Peyer's patch (tissue), 4 donors: ENCODE data around the gene PRSS8. TPM values are rescaled to one million over a fixed set of nuclear protein-coding genes. Genes with fewer than 3 reads are reported as not detected.

Source experiments
- DNase-seq, 3 donors: peaks; one replicate each; pipeline ENCODE4 v3.0.0-alpha.2; 2017 to 2019
- H3K27ac ChIP-seq, 4 donors: fragments of 200-600 bp; sonication (generic); one replicate each; pipeline ENCODE4 v1.5.1; 2016 to 2019
- H3K27me3 ChIP-seq, 2 donors: fragments of 200-600 bp; sonication (generic); one replicate each; pipeline ENCODE4 v1.5.1; 2019
- H3K36me3 ChIP-seq, 3 donors: fragments of 200-600 bp; sonication (generic); one replicate each; pipeline ENCODE4 v1.5.1; 2016 to 2019
- H3K4me1 ChIP-seq, 4 donors: fragments of 200-600 bp; sonication (generic); one replicate each; pipeline ENCODE4 v1.5.1; 2016 to 2019
- H3K4me3 ChIP-seq, 4 donors: fragments of 200-600 bp; sonication (generic); 1 replicate in 3 of 4; 2 replicates in 1 of 4; pipeline ENCODE4 v1.5.1; 2016 to 2019; ENCODE audit warnings: mild to moderate bottlenecking in 1 of 4
- H3K9me3 ChIP-seq, 4 donors: fragments of 200-600 bp; sonication (generic); one replicate each; pipeline ENCODE4 v1.5.1; 2016 to 2019; ENCODE audit warnings: mild to moderate bottlenecking in 1 of 4
- POLR2A ChIP-seq, 2 donors: fragments of 450-650 bp; IDR thresholded peaks; one replicate each; pipeline ENCODE4 v1.5.1; 2017; ENCODE audit warnings: antibody characterized with exemption in 2 of 2, mild to moderate bottlenecking in 2 of 2, moderate library complexity in 2 of 2
- total RNA-seq, 4 donors: library from RNA; depleted of rRNA; stranded (reverse); fragments of >200 nt; gene quantifications; one replicate each; pipeline ENCODE4 v1.1.0, GENCODE V29; 2016
- TF ChIP-seq, protein P1 (sequence below), 6 experiments: fragments of 450-650 bp in 4 of 6; fragments of 200-600 bp in 2 of 6; sonication (generic) in 1 of 6; IDR thresholded peaks; one replicate each; pipeline ENCODE4 v1.5.1; 2017 to 2019; ENCODE audit warnings: antibody characterized with exemption in 6 of 6, mild to moderate bottlenecking in 3 of 6, moderate library complexity in 1 of 6

Gene PRSS8
- total RNA-seq, 4 donors from 2014 or later, result 27.2 to 666 (median 549) TPM

- Histone ChIP-seq H3K4me1 (peaks cover 0 to 67% (median 15%) of the 10 kb centered on the region in 4 donors), H3K27ac (peak overlapping the region; percentile 31 to 96 (median 91)), H3K36me3 (peaks cover 0 to 54% (median 0%) of the 10 kb centered on the region in 3 donors), H3K9me3 (no peaks in the 10 kb centered on the region), H3K27me3 (no peaks in the 10 kb centered on the region), H3K4me3 (no peak overlapping the region)
- peak in 2 of 3 donors; percentile 82 to 87 for DNase-seq
- TF ChIP-seq, protein P1, sequence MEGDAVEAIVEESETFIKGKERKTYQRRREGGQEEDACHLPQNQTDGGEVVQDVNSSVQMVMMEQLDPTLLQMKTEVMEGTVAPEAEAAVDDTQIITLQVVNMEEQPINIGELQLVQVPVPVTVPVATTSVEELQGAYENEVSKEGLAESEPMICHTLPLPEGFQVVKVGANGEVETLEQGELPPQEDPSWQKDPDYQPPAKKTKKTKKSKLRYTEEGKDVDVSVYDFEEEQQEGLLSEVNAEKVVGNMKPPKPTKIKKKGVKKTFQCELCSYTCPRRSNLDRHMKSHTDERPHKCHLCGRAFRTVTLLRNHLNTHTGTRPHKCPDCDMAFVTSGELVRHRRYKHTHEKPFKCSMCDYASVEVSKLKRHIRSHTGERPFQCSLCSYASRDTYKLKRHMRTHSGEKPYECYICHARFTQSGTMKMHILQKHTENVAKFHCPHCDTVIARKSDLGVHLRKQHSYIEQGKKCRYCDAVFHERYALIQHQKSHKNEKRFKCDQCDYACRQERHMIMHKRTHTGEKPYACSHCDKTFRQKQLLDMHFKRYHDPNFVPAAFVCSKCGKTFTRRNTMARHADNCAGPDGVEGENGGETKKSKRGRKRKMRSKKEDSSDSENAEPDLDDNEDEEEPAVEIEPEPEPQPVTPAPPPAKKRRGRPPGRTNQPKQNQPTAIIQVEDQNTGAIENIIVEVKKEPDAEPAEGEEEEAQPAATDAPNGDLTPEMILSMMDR (IDR thresholded peaks at IDR 0.05), result no peak
- peak; percentile 60 to 84 for TF ChIP-seq POLR2A (IDR thresholded peaks at IDR 0.05)
These were observed 6.6 kb downstream of the PRSS8 start for GRCh38 chr16:31128711-31129567.

DNA sequence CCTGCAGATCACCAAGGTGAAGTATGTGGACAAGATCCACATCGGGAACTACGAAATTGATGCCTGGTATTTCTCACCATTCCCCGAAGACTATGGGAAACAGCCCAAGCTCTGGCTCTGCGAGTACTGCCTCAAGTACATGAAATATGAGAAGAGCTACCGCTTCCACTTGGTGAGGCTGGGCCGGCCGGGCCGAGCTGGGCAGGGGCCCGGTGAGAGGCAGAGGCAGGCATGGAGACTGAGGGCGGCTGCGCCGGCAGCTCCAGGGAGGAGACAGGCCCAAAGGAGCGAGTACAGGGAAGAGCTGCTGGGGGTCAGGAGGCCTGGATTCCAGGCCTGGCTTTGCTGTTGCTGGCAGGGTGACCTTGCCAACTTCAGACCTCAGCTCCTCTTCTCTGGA, 8.3 kb downstream of the PRSS8 start:
- Histone ChIP-seq H3K36me3 (peaks cover 0 to 55% (median 0%) of the 10 kb centered on the region in 3 donors), H3K9me3 (no peaks in the 10 kb centered on the region), H3K4me3 (no peak overlapping the region), H3K27ac (peak overlapping the region; percentile 10 to 96 (median 91)), H3K27me3 (no peaks in the 10 kb centered on the region), H3K4me1 (peaks cover 0 to 49% (median 15%) of the 10 kb centered on the region in 4 donors)
- no peak for TF ChIP-seq POLR2A (IDR thresholded peaks at IDR 0.05)
- TF ChIP-seq, protein P1 (IDR thresholded peaks at IDR 0.05), result no peak
- DNase-seq, result no peak

GRCh38 chr16:31125844-31126243, 9.7 kb downstream of the PRSS8 start:
- Histone ChIP-seq H3K36me3 (peaks cover 0 to 55% (median 0%) of the 10 kb centered on the region in 3 donors), H3K4me1 (peaks cover 0 to 36% (median 15%) of the 10 kb centered on the region in 4 donors), H3K4me3 (no peak overlapping the region), H3K9me3 (no peaks in the 10 kb centered on the region), H3K27me3 (no peaks in the 10 kb centered on the region), H3K27ac (no peak overlapping the region)
- no peak for DNase-seq
- TF ChIP-seq, protein P1 (IDR thresholded peaks at IDR 0.05), result no peak
- TF ChIP-seq POLR2A (IDR thresholded peaks at IDR 0.05), result no peak

GRCh38 chr16:31120129-31120528, 15.4 kb downstream of the PRSS8 start:
- peak overlapping the region in 1 of 4 donors; percentile 18 for H3K27ac ChIP-seq
- TF ChIP-seq, protein P1 (IDR thresholded peaks at IDR 0.05), result no peak
- TF ChIP-seq POLR2A (IDR thresholded peaks at IDR 0.05), result no peak
- no peak overlapping the region for H3K4me3 ChIP-seq
- peaks cover 0 to 51% (median 0%) of the 10 kb centered on the region in 3 donors for H3K36me3 ChIP-seq
- no peak for DNase-seq
- no peaks in the 10 kb centered on the region for H3K27me3 ChIP-seq
- H3K9me3 ChIP-seq, result no peaks in the 10 kb centered on the region
- H3K4me1 ChIP-seq, result peaks cover 0 to 14% (median 0%) of the 10 kb centered on the region in 4 donors

DNA sequence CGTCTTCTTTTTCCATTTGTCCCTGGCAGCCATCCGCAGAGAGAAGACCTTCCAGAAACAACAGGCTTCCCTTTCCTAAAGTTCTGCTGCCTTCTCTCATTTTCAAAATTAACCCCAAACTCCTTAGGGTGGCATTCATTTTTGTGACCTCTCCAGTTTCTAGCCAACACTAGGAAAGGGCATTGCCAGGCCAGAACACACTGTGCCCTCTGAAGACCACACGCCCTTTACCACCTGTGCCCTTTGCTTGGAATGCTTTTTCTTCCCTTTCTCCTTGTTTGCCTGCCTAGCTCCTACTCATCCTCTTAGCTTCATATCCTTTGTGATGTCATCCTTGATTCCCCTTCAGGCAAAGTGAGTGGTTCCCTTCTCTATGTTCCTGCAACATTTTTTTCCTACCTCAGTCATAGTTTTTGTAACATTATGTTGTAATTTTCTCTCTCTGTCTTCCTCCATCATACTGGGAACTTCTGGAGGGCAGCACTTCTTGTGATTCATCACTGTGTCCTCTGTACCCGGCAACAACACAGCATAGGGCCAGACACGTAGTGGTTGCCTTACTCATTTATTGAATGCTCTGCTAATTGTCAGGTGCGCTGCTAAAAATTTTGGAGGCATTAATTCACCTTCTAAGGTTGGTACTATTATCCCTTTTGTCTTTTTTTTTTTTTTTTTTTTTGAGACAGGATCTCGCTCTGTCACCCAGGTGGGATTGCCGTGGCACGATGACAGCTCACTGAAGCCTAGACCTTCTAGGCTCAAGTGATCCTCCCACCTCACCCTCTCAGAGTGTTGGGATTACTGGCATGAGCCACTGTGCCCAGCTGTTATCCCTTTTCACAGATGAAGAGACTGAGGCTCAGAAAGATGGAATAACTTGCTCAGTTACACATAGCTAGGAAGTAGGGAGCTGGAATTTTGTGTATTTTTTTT, 17.0 kb downstream of the PRSS8 start:
- Histone ChIP-seq H3K4me1 (peaks cover 0 to 31% (median 0%) of the 10 kb centered on the region in 4 donors), H3K36me3 (peaks cover 0 to 43% (median 0%) of the 10 kb centered on the region in 3 donors), H3K27ac (peak overlapping the region; percentile 93 to 100 (median 98)), H3K27me3 (no peaks in the 10 kb centered on the region), H3K4me3 (peak overlapping the region; percentile 69 to 90 (median 85)), H3K9me3 (no peaks in the 10 kb centered on the region)
- peak in 1 of 2 donors; percentile 31 for TF ChIP-seq POLR2A (IDR thresholded peaks at IDR 0.05)
- TF ChIP-seq, protein P1 (IDR thresholded peaks at IDR 0.05), result no peak
- DNase-seq, result peak in 1 of 3 donors; percentile 70
